ENCODE measurements around the gene TRAPPC11.

DNA sequence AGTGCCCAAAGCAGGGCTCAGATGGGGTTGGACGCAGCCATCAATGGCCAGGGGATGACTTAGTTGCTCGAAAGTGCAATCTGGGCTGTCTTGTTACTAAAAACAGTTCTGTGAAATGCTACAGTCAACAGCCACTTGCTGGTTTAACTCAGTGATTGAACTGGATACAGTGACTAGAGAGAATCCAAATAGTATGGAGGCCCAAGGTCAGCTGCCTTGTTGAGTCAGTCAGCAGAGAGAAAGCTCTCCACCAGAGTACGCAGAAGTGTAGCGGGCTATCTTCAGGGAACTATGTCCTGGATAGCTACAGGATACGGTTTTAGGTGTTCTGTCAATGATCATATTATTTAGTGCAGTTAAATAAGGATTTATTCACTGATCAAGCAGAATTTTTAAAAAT, 68.4 kb downstream of the TRAPPC11 start:
- TF ChIP-seq, protein P1, sequence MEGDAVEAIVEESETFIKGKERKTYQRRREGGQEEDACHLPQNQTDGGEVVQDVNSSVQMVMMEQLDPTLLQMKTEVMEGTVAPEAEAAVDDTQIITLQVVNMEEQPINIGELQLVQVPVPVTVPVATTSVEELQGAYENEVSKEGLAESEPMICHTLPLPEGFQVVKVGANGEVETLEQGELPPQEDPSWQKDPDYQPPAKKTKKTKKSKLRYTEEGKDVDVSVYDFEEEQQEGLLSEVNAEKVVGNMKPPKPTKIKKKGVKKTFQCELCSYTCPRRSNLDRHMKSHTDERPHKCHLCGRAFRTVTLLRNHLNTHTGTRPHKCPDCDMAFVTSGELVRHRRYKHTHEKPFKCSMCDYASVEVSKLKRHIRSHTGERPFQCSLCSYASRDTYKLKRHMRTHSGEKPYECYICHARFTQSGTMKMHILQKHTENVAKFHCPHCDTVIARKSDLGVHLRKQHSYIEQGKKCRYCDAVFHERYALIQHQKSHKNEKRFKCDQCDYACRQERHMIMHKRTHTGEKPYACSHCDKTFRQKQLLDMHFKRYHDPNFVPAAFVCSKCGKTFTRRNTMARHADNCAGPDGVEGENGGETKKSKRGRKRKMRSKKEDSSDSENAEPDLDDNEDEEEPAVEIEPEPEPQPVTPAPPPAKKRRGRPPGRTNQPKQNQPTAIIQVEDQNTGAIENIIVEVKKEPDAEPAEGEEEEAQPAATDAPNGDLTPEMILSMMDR (IDR thresholded peaks at IDR 0.05) = no peak
- no peak for TF ChIP-seq POLR2A (IDR thresholded peaks at IDR 0.05)
